22Rv1 (cell line): ENCODE data around the gene ATP5MC3.

ENCODE experiments used
- CTCF ChIP-seq: fragments of 450-650 bp; IDR thresholded peaks from 2 replicates; pipeline ENCODE4 v1.5.1; 2017; ENCODE audit warnings: mild to moderate bottlenecking
- ZFX ChIP-seq: fragments of 450-650 bp; IDR thresholded peaks from 2 replicates; pipeline ENCODE4 v1.6.1; 2017; ENCODE audit warnings: antibody characterized with exemption, borderline replicate concordance

- TF ChIP-seq CTCF (no peak), ZFX (no peak)
Observed at GRCh38 chr2:175154661-175155082, 26.8 kb downstream of the ATP5MC3 start.
